ENCODE results near the gene EFCAB6. TPM values are rescaled to one million over a fixed set of nuclear protein-coding genes. Genes with fewer than 3 reads are reported as not detected.

Gene EFCAB6
- total RNA-seq, 1 donor from 2014 or later, result not detected

DNA sequence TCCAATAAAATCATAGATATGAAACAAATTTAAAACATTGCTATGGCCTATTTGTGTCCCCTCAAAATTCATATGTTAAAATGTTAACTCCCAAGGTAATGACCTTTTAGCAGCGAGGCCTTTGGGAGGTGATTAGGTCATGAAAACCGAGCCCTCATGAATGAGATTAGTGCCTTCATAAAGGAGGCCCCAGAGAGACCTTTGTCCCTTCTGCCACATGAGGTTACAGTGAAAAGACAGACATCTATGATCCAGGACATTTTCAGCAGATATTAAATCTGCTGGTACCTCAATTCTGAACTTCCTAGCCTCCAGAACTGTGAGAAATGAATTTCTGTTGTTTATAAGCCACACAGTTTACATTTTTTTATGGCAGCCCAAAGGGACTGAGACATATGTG lies 228.6 kb downstream of the EFCAB6 start:
- Mint-ChIP-seq H3K4me1 (no peaks in the 10 kb centered on the region), H3K27ac (no peak overlapping the region), H3K9me3 (peaks cover 20% of the 10 kb centered on the region), H3K4me3 (no peak overlapping the region), H3K36me3 (ENCODE audit: low read depth) (no peaks in the 10 kb centered on the region), H3K27me3 (peaks cover 7% of the 10 kb centered on the region)
- TF ChIP-seq, protein P1, sequence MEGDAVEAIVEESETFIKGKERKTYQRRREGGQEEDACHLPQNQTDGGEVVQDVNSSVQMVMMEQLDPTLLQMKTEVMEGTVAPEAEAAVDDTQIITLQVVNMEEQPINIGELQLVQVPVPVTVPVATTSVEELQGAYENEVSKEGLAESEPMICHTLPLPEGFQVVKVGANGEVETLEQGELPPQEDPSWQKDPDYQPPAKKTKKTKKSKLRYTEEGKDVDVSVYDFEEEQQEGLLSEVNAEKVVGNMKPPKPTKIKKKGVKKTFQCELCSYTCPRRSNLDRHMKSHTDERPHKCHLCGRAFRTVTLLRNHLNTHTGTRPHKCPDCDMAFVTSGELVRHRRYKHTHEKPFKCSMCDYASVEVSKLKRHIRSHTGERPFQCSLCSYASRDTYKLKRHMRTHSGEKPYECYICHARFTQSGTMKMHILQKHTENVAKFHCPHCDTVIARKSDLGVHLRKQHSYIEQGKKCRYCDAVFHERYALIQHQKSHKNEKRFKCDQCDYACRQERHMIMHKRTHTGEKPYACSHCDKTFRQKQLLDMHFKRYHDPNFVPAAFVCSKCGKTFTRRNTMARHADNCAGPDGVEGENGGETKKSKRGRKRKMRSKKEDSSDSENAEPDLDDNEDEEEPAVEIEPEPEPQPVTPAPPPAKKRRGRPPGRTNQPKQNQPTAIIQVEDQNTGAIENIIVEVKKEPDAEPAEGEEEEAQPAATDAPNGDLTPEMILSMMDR (IDR thresholded peaks at IDR 0.05), result no peak
- intact Hi-C loops (cut with micrococcal nuclease), result no loop called here
- DNase-seq (no peak), ATAC-seq (ENCODE audit: low read depth) (no peak)
- ChIA-PET CTCF (no interaction called here), POLR2A (no interaction called here)

DNA sequence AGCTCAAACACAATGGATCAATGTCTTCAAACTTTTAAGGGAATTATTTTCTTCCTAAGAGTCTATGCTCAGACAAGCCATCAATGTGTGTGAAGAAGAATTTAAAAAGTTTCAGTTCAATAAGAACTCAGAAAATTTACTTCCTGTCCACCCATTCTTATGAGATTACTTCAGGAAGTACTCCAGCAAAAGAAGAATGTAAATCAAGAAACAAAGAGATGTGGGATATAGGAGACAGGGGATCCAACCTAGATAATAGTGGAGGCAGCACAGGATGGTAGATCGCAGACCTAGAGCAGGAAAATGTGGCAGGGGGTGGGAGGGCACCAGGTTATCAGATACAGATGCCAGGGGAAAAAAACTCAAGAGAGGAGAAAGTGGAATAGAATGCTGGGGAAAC lies 229.7 kb downstream of the EFCAB6 start:
- POLR2A ChIA-PET, result no interaction called here

DNA sequence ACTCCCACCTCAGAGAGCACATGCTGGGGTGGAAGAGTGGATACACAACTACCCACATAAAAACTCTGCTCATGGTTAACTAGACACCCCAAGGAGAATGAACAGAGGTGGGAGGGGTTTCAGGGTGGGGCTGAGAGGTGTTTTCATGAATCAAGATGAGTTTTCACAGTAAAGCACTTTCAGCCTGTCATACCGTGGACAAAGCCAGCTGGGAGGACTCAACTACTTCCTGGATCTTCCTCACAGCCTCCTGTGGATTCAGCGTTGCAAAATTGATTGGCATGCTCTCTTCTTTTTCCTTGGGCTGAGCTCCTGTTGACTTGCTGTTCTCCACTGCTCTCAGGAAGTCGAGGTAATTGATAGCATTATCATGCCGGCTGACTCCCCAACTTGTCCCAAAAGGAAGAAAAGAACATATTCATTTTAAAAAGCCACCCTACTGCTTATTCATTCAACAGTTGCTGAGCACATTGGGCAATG lies 231.8 kb downstream of the EFCAB6 start:
- ATAC-seq (ENCODE audit: low read depth) (no peak), DNase-seq (no peak)
- Mint-ChIP-seq H3K27me3 (peaks cover 7% of the 10 kb centered on the region), H3K4me1 (no peaks in the 10 kb centered on the region), H3K36me3 (ENCODE audit: low read depth) (no peaks in the 10 kb centered on the region), H3K27ac (no peak overlapping the region), H3K9me3 (peaks cover 15% of the 10 kb centered on the region), H3K4me3 (no peak overlapping the region)
- ChIA-PET POLR2A (no interaction called here), CTCF (no interaction called here)
- intact Hi-C loops (cut with micrococcal nuclease), result no loop called here
- TF ChIP-seq, protein P1 (IDR thresholded peaks at IDR 0.05), result no peak

More for the DNA sequence above, 229.7 kb downstream of the EFCAB6 start:
- no peaks in the 10 kb centered on the region for H3K4me1 Mint-ChIP-seq
- peaks cover 17% of the 10 kb centered on the region for H3K9me3 Mint-ChIP-seq
- H3K27ac Mint-ChIP-seq, result no peak overlapping the region
- no peaks in the 10 kb centered on the region for H3K36me3 Mint-ChIP-seq (ENCODE audit: low read depth)
- H3K4me3 Mint-ChIP-seq, result no peak overlapping the region
- DNase-seq (no peak), ATAC-seq (ENCODE audit: low read depth) (no peak)
- intact Hi-C loops (cut with micrococcal nuclease), result no loop called here
- CTCF ChIA-PET, result no interaction called here
- TF ChIP-seq, protein P1 (IDR thresholded peaks at IDR 0.05), result no peak
- peaks cover 7% of the 10 kb centered on the region for H3K27me3 Mint-ChIP-seq

DNA sequence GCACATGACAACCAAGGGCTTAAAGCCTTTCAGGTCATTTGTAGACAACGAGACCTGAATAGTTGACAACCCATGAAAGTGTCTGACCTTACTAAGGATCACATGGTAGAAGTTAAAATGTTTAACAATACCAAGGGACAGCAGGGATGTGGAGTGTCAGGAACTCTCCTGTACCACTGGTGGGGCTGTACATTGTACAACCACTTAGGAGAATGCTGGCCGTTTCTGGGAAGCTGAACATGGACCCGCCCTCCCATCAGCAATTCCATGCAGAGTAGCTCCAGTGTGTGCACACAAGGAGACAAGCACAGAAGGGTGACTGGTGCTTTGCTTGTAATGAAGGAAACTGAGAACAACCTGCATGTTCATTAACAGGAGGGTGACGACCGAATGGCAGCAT lies 237.4 kb downstream of the EFCAB6 start:
- CTCF ChIA-PET, result no interaction called here
- TF ChIP-seq, protein P1 (IDR thresholded peaks at IDR 0.05), result no peak
- Mint-ChIP-seq H3K27ac (no peak overlapping the region), H3K27me3 (peaks cover 18% of the 10 kb centered on the region), H3K4me3 (no peak overlapping the region), H3K4me1 (no peaks in the 10 kb centered on the region), H3K36me3 (ENCODE audit: low read depth) (no peaks in the 10 kb centered on the region), H3K9me3 (no peaks in the 10 kb centered on the region)
- no peak for DNase-seq
- no peak for ATAC-seq (ENCODE audit: low read depth)
- intact Hi-C loops (cut with micrococcal nuclease), result no loop called here
- POLR2A ChIA-PET, result no interaction called here

DNA sequence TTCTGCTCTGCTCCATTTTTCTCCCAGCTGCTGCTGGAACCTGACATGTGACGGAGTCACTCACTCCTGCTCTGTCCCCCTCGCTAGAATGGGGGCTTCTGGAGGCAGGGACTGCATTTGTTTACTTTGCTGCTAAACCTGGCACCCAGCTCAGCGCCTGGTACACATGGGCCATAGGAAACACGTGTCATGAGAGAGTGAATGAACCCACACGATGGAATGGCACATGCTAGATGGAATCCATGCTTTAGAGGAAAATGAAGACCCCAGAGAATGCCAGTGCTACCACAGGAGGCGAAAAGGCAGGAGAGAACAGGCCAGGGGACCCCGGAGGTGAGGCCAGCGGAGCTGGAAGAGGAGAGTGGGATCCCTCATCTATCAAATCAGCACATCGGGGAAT lies 239.4 kb downstream of the EFCAB6 start:
- no peak for DNase-seq
- TF ChIP-seq, protein P1 (IDR thresholded peaks at IDR 0.05), result no peak
- Mint-ChIP-seq H3K27me3 (peaks cover 18% of the 10 kb centered on the region), H3K4me1 (no peaks in the 10 kb centered on the region), H3K27ac (no peak overlapping the region), H3K9me3 (no peaks in the 10 kb centered on the region), H3K36me3 (ENCODE audit: low read depth) (no peaks in the 10 kb centered on the region), H3K4me3 (no peak overlapping the region)
- POLR2A ChIA-PET, result no interaction called here
- intact Hi-C loops (cut with micrococcal nuclease), result no loop called here
- CTCF ChIA-PET, result no interaction called here
- ATAC-seq (ENCODE audit: low read depth), result no peak
